ENCODE measurements around the gene SPAG8. TPM values are rescaled to one million over a fixed set of nuclear protein-coding genes. Genes with fewer than 3 reads are reported as not detected.

SPAG8 gene
- total RNA-seq, 1 experiment from 2014 or later = 0.29 TPM

DNA sequence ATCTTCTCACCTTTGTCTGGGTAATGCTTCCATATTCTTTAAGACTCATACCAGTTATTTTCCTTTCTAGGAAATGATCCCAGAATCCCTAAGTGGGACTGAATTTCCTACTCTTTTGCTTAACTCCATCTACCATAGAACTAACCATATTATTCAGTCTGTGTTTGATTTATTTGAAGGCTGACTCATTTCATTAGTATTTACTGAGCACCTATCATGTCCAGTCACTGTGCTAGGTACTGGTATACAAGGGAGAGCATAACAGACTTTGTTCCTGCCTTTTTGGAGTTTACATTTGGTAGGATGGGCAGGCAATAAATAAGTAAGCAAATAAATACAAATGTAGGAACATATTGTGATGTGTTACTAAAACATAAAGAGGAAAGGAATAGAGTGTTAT is 16.4 kb downstream of the SPAG8 start:
- TF ChIP-seq, protein P1, sequence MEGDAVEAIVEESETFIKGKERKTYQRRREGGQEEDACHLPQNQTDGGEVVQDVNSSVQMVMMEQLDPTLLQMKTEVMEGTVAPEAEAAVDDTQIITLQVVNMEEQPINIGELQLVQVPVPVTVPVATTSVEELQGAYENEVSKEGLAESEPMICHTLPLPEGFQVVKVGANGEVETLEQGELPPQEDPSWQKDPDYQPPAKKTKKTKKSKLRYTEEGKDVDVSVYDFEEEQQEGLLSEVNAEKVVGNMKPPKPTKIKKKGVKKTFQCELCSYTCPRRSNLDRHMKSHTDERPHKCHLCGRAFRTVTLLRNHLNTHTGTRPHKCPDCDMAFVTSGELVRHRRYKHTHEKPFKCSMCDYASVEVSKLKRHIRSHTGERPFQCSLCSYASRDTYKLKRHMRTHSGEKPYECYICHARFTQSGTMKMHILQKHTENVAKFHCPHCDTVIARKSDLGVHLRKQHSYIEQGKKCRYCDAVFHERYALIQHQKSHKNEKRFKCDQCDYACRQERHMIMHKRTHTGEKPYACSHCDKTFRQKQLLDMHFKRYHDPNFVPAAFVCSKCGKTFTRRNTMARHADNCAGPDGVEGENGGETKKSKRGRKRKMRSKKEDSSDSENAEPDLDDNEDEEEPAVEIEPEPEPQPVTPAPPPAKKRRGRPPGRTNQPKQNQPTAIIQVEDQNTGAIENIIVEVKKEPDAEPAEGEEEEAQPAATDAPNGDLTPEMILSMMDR (IDR thresholded peaks at IDR 0.05; ENCODE audit: insufficient read depth in 1 of 2, low read depth in 1 of 2, low read length in 1 of 2, severe bottlenecking in 1 of 2, unreplicated experiment in 1 of 2) = no peak
- Mint-ChIP-seq H3K36me3 (ENCODE audit: insufficient read depth, unreplicated experiment) (peaks cover 2% of the 10 kb centered on the region), H3K4me3 (ENCODE audit: unreplicated experiment) (no peak overlapping the region), H3K27ac (ENCODE audit: unreplicated experiment) (no peak overlapping the region), H3K27me3 (ENCODE audit: insufficient read depth, unreplicated experiment) (no peaks in the 10 kb centered on the region), H3K9me3 (ENCODE audit: unreplicated experiment) (no peaks in the 10 kb centered on the region), H3K4me1 (ENCODE audit: low read depth, unreplicated experiment) (peaks cover 14% of the 10 kb centered on the region)
- DNase-seq = no peak
- H3K9me3 ChIP-seq = no peaks in the 10 kb centered on the region
- peaks cover 30% of the 10 kb centered on the region for H3K4me1 ChIP-seq
- no peaks in the 10 kb centered on the region for H3K27me3 ChIP-seq (replicated peaks; ENCODE audit: control insufficient read depth, insufficient read depth, low read length)
- no TSS peak for BruUV-seq (replicated peaks)
- intact Hi-C loops (cut with micrococcal nuclease; ENCODE audit: unreplicated experiment) = no loop called here
- ChIA-PET POLR2A (no interaction called here), CTCF (no interaction called here)
- no peak overlapping the region for H3K4me3 ChIP-seq (ENCODE audit: low read depth, low read length)
- H3K36me3 ChIP-seq (ENCODE audit: control insufficient read depth, insufficient read depth, low read length) = 0 out of 2 replicates have a peak, but pooled peaks cover 1% of the 10 kb centered on the region

DNA sequence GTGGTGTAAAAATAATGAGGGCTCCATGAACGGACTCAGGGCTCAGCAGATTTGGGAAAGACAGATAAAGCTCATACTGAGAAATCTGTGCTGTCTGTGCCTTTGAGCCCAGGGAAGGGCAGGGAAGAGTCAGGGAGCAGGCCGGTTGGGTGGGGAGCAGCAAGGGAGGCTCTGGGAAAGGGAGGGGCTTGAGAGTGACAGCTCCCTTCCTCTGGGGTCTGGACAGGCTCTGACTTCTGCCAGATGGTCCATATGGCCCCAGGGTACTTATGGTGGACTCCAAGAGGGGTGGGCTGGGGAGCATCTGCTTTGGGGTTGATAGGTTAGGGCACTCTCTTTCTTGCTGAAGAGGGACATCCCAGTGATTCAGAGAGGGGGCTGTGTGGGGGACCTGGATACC is 18.6 kb downstream of the SPAG8 start:
- Mint-ChIP-seq H3K27me3 (ENCODE audit: insufficient read depth, unreplicated experiment) (no peaks in the 10 kb centered on the region), H3K36me3 (ENCODE audit: insufficient read depth, unreplicated experiment) (no peaks in the 10 kb centered on the region), H3K9me3 (ENCODE audit: unreplicated experiment) (no peaks in the 10 kb centered on the region), H3K27ac (ENCODE audit: unreplicated experiment) (no peak overlapping the region), H3K4me1 (ENCODE audit: low read depth, unreplicated experiment) (peaks cover 4% of the 10 kb centered on the region), H3K4me3 (ENCODE audit: unreplicated experiment) (no peak overlapping the region)
- H3K4me1 ChIP-seq = peaks cover 15% of the 10 kb centered on the region
- no peak overlapping the region for H3K4me3 ChIP-seq (ENCODE audit: low read depth, low read length)
- TF ChIP-seq, protein P1 (IDR thresholded peaks at IDR 0.05; ENCODE audit: insufficient read depth in 1 of 2, low read depth in 1 of 2, low read length in 1 of 2, severe bottlenecking in 1 of 2, unreplicated experiment in 1 of 2) = no peak
- ChIA-PET POLR2A (no interaction called here), CTCF (no interaction called here)
- DNase-seq = no peak
- BruUV-seq (replicated peaks) = no TSS peak
- H3K36me3 ChIP-seq (ENCODE audit: control insufficient read depth, insufficient read depth, low read length) = 0 out of 2 replicates have a peak, but pooled peaks cover 1% of the 10 kb centered on the region
- H3K9me3 ChIP-seq = no peaks in the 10 kb centered on the region
- H3K27me3 ChIP-seq (replicated peaks; ENCODE audit: control insufficient read depth, insufficient read depth, low read length) = no peaks in the 10 kb centered on the region
- intact Hi-C loops (cut with micrococcal nuclease; ENCODE audit: unreplicated experiment) = no loop called here

DNA sequence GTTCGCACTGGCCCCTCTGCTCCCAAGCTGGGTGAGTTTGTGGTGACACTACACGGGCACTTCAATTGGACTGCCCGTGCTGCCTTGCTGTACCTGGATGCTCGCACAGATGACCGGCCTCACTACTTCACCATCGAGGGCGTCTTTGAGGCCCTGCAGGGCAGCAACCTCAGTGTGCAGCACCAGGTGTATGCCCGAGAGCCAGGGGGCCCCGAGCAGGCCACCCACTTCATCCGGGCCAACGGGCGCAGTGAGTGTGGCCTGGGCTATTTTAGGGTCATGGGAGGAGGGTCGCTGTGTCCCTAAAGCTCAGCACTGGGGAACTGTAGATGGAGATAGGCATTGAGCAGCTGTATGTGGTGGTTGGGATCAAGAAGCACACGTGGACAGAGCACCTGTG is 19.2 kb downstream of the SPAG8 start:
- H3K4me1 Mint-ChIP-seq (ENCODE audit: low read depth, unreplicated experiment) = peaks cover 4% of the 10 kb centered on the region
- no peak for DNase-seq
- intact Hi-C loops (cut with micrococcal nuclease; ENCODE audit: unreplicated experiment) = no loop called here
- H3K4me3 ChIP-seq (ENCODE audit: low read depth, low read length) = no peak overlapping the region
- H3K27me3 ChIP-seq (replicated peaks; ENCODE audit: control insufficient read depth, insufficient read depth, low read length) = no peaks in the 10 kb centered on the region
- TF ChIP-seq, protein P1 (IDR thresholded peaks at IDR 0.05; ENCODE audit: insufficient read depth in 1 of 2, low read depth in 1 of 2, low read length in 1 of 2, severe bottlenecking in 1 of 2, unreplicated experiment in 1 of 2) = no peak
- H3K4me3 Mint-ChIP-seq (ENCODE audit: unreplicated experiment) = no peak overlapping the region
- H3K27me3 Mint-ChIP-seq (ENCODE audit: insufficient read depth, unreplicated experiment) = no peaks in the 10 kb centered on the region
- H3K36me3 Mint-ChIP-seq (ENCODE audit: insufficient read depth, unreplicated experiment) = no peaks in the 10 kb centered on the region
- H3K4me1 ChIP-seq = peaks cover 9% of the 10 kb centered on the region
- no peaks in the 10 kb centered on the region for H3K9me3 ChIP-seq
- POLR2A ChIA-PET = no interaction called here
- 0 out of 2 replicates have a peak, but pooled peaks cover 1% of the 10 kb centered on the region for H3K36me3 ChIP-seq (ENCODE audit: control insufficient read depth, insufficient read depth, low read length)
- CTCF ChIA-PET = no interaction called here
- no TSS peak for BruUV-seq (replicated peaks)
- no peaks in the 10 kb centered on the region for H3K9me3 Mint-ChIP-seq (ENCODE audit: unreplicated experiment)
- H3K27ac Mint-ChIP-seq (ENCODE audit: unreplicated experiment) = no peak overlapping the region
